ENCODE data around the gene PUM1. TPM values are rescaled to one million over a fixed set of nuclear protein-coding genes. Genes with fewer than 3 reads are reported as not detected.
"Not testable (repeated sequence)": the region's sequence is repeated elsewhere in the genome, so short reads cannot be mapped to it uniquely, and the experiment has no call there.

The PUM1 gene
- total RNA-seq, 1 donor from 2014 or later: 121 TPM

DNA sequence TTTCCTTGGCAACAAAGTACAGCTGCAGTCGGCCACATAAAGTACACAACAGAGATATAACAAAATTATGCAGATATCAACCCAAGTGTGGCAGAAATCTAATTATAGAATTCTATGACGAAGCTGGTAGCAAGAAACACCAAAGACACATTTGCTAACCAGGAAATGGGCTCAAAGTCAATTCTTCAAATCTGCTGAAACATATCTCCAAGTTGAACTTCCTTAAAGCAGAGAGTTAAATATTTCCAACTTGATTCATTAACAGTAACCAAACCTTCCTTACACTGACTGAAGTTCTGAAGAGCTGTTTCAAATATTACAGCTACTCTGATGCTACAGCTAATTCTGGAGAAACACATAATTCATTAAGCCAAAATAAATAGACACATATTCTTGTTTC is 89.4 kb downstream of the PUM1 start:
- intact Hi-C loops (cut with micrococcal nuclease): loop anchor here (2.0 kb wide), 1 partner anchor 35 kb away; no protein-coding TSS in a partner anchor
- H3K9me3 Mint-ChIP-seq: no peaks in the 10 kb centered on the region
- no peak overlapping the region for H3K4me3 Mint-ChIP-seq (ENCODE audit: low read depth)
- peaks cover 75% of the 10 kb centered on the region for H3K36me3 Mint-ChIP-seq (ENCODE audit: low read depth)
- peak overlapping the region; percentile 64 for H3K27ac Mint-ChIP-seq
- DNase-seq (ENCODE audit: low spot score): no peak
- H3K27me3 Mint-ChIP-seq (ENCODE audit: low read depth): no peaks in the 10 kb centered on the region
- H3K4me1 Mint-ChIP-seq (ENCODE audit: low read depth): peaks cover 50% of the 10 kb centered on the region

DNA sequence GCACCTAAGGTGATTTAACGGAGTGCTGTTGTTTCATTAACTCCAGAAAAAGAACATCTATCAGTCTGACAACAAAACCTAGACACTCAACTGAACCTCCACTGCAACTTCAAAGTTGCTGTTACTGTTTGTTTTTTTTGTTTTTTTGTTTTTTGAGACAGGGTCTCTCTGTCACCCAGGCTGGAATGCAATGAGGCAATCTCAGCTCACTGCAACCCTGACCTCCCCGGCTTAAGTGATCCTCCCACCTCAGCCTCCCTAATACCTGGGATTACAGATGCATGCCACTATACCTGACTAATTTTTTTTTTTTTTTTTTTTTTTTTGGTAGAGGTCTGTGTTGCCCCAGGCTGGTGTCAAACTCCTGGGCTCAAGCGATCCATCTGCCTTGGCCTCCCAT is 90.3 kb downstream of the PUM1 start:
- Mint-ChIP-seq H3K27ac (no peak overlapping the region), H3K27me3 (ENCODE audit: low read depth) (no peaks in the 10 kb centered on the region), H3K4me1 (ENCODE audit: low read depth) (peaks cover 56% of the 10 kb centered on the region), H3K4me3 (ENCODE audit: low read depth) (no peak overlapping the region), H3K9me3 (no peaks in the 10 kb centered on the region), H3K36me3 (ENCODE audit: low read depth) (peaks cover 72% of the 10 kb centered on the region)
- intact Hi-C loops (cut with micrococcal nuclease): no loop called here
- DNase-seq (ENCODE audit: low spot score): no peak

DNA sequence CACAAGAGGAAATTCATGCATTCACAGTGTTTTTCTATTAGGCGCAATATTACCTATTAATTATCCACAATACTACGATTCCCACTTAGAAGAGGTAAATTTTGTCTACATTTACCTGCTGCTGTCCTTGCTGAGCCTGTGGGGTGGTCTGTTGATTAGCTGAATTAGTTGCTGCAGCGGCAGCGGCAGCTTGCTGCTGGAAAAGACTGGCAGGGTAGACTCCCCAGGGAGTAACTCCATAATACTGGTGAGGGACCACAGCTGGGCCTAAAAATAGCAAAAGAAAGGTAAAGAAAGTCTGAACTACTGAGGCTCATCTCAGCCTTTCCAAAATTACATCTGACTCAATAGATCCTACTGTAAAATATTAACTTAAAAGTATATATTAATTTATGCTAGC is 91.0 kb downstream of the PUM1 start:
- H3K9me3 Mint-ChIP-seq: no peaks in the 10 kb centered on the region
- intact Hi-C loops (cut with micrococcal nuclease): no loop called here
- H3K4me3 Mint-ChIP-seq (ENCODE audit: low read depth): no peak overlapping the region
- peaks cover 71% of the 10 kb centered on the region for H3K36me3 Mint-ChIP-seq (ENCODE audit: low read depth)
- no peak for DNase-seq (ENCODE audit: low spot score)
- H3K27ac Mint-ChIP-seq: no peak overlapping the region
- H3K27me3 Mint-ChIP-seq (ENCODE audit: low read depth): no peaks in the 10 kb centered on the region
- H3K4me1 Mint-ChIP-seq (ENCODE audit: low read depth): peaks cover 58% of the 10 kb centered on the region

DNA sequence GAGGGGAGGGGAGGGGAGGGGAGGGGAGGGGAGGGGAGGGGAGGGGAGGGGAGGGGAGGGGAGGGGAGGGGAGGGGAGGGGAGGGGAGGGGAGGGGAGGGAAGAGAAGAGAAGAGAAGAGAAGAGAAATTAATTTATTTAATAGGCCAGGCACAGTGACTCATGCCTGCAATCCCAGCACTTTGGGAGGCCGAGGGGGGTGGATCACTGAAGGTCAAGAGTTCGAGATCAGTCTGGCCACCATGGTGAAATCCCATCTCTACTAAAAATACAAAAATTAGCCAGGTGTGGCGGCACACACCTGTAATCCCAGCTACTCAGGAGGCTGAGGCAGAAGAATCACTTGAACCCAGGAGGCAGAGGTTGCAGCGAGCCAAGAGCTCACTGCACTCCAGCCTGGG is 93.2 kb downstream of the PUM1 start:
- H3K4me3 Mint-ChIP-seq (ENCODE audit: low read depth); intact Hi-C loops (cut with micrococcal nuclease); H3K27ac Mint-ChIP-seq; H3K27me3 Mint-ChIP-seq (ENCODE audit: low read depth); H3K9me3 Mint-ChIP-seq; DNase-seq (ENCODE audit: low spot score): not testable (repeated sequence)
- peaks cover 49% of the 10 kb centered on the region for H3K4me1 Mint-ChIP-seq (ENCODE audit: low read depth)
- H3K36me3 Mint-ChIP-seq (ENCODE audit: low read depth): peaks cover 69% of the 10 kb centered on the region

DNA sequence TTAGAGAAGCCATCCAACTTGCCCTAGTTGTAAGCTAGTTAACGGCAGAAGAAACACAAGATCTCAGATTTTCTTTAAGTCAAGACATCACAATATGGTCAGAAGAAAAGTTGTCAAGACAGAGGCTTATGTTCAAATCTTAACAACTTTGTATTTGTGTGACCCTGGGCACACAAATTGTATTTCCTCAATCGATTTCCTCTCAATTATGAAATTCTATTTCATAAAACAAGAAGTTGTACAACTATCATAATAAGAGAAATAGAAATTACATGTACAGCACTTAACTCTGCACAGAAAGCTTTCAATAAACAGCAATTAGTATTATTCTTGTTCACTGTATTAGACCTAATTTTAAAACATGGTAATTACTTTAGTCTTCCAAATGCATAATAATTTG is 94.0 kb downstream of the PUM1 start:
- DNase-seq (ENCODE audit: low spot score): no peak
- peaks cover 69% of the 10 kb centered on the region for H3K36me3 Mint-ChIP-seq (ENCODE audit: low read depth)
- H3K4me3 Mint-ChIP-seq (ENCODE audit: low read depth): no peak overlapping the region
- intact Hi-C loops (cut with micrococcal nuclease): no loop called here
- peaks cover 43% of the 10 kb centered on the region for H3K4me1 Mint-ChIP-seq (ENCODE audit: low read depth)
- H3K27ac Mint-ChIP-seq: no peak overlapping the region
- no peaks in the 10 kb centered on the region for H3K9me3 Mint-ChIP-seq
- no peaks in the 10 kb centered on the region for H3K27me3 Mint-ChIP-seq (ENCODE audit: low read depth)

DNA sequence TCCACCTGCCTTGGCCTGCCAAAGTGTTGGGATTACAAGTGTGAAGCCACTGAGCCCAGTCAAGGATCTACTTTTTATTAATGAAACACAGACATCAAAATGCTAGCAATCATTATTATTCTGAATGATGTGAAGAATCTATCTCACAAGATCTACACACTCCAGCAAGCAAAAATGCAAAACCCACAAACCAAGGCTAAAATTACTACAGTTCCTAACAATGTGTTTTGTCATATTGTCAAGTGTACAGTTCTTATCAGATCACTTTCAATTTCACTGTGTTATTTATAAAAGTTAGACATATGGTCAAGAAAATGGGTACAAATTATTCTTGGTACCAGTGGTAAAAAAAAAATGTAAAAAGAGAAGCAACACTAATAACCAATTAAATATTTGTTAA is 95.6 kb downstream of the PUM1 start:
- H3K4me3 Mint-ChIP-seq (ENCODE audit: low read depth): no peak overlapping the region
- peaks cover 76% of the 10 kb centered on the region for H3K36me3 Mint-ChIP-seq (ENCODE audit: low read depth)
- H3K4me1 Mint-ChIP-seq (ENCODE audit: low read depth): peaks cover 41% of the 10 kb centered on the region
- intact Hi-C loops (cut with micrococcal nuclease): no loop called here
- DNase-seq (ENCODE audit: low spot score): no peak
- no peaks in the 10 kb centered on the region for H3K9me3 Mint-ChIP-seq
- H3K27ac Mint-ChIP-seq: no peak overlapping the region
- no peaks in the 10 kb centered on the region for H3K27me3 Mint-ChIP-seq (ENCODE audit: low read depth)

DNA sequence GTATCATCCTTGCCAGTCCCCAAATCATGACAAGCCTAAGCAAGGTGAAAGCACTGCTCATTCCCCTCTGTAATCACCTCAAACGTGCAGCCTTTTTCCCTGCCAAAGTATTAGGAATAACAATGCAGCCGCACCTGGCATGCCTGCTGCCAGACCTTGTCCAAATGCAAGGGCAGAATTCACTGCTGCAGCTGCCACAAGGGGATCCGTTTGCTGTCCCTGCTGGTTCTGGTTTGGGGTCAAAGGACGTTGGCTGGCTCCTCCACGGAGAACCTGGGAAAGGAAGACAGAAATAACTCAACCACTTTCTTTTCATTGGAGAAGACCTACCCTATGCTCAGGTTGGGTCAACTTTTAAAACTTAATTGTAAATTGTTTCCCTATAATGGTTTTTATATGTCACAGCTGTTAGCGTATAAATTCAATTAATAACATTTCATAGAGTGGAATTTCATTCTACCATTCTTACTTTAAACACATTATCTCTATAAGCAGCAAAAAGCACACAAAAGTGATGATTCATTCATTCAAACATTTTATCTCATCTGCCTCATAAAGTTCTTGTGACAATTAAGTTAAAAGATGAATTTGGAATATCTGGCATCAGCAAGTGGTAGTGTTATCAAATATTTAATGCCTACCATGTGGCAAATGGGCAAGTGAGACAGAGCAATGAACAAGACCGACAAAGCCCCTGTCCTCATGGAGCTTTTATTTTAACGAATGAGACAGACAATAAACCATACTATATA is 97.1 kb downstream of the PUM1 start:
- H3K4me1 Mint-ChIP-seq (ENCODE audit: low read depth): peaks cover 45% of the 10 kb centered on the region
- no peaks in the 10 kb centered on the region for H3K27me3 Mint-ChIP-seq (ENCODE audit: low read depth)
- H3K27ac Mint-ChIP-seq: peak overlapping the region; percentile 38
- H3K4me3 Mint-ChIP-seq (ENCODE audit: low read depth): no peak overlapping the region
- intact Hi-C loops (cut with micrococcal nuclease): no loop called here
- no peak for DNase-seq (ENCODE audit: low spot score)
- peaks cover 80% of the 10 kb centered on the region for H3K36me3 Mint-ChIP-seq (ENCODE audit: low read depth)
- H3K9me3 Mint-ChIP-seq: no peaks in the 10 kb centered on the region

DNA sequence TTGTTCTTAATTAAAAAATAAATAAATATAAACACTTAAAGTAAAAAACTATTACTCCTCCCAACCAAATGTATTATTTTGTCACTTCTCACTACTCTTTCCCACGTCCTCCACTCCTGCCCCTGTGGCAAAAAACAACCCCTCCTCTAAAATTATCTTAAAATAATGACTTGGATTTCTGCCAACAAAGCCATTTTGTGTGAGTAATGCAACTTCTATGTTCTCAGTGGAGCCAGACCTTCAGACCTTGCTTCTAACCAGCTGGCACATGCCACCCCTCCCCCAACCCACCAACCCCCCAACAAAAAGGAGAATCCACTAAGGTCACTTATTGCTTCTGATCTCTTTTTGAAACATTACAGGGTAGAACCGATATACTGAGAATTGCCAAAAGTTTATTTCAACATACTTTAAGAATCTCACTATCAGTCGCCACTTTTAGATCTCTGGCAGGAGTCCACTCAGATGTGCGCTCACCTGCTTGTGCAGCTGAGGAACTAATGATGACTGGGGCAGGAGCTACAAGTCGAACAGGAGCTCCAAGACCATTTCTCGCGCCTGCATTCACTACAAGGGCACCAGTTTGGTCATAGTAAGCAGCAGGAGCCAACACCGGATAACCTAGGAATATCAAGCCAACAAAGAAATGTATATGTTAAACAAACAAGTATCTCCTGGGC is 98.7 kb downstream of the PUM1 start:
- Mint-ChIP-seq H3K27ac (peak overlapping the region; percentile 48), H3K4me1 (ENCODE audit: low read depth) (peaks cover 48% of the 10 kb centered on the region), H3K36me3 (ENCODE audit: low read depth) (peaks cover 85% of the 10 kb centered on the region), H3K9me3 (no peaks in the 10 kb centered on the region), H3K4me3 (ENCODE audit: low read depth) (no peak overlapping the region), H3K27me3 (ENCODE audit: low read depth) (no peaks in the 10 kb centered on the region)
- intact Hi-C loops (cut with micrococcal nuclease): no loop called here
- no peak for DNase-seq (ENCODE audit: low spot score)

DNA sequence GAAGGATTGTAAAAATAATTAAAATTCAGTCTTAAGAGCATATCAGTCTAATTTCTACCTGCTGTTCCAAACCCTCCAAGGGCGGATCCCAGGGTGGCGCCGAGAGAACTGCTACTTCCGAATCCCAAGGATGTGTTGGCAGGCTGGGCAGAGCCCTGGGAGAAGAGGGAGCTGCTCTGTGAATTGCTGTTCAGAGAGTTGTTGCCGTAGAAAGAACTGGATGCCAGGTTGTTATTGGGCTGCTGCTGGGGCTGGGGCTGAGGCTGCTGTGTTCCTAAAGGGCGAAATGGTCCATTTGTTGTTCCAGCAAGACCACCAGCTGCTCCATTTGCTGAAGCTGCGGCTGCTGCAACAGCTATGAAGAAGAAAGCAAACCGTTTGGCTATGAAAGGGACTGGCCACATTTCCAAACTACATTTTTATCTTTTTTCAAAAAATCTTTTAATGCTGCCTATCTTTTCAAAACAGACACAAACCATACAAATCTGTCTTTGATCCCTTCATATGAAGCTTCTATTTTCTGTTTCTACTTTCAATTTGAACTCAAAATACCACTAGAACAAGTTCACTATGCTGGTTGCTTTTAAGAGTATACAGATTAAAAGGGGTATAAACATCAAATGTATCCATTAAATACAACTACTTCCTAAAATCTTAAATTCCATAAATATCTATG is 99.5 kb downstream of the PUM1 start:
- Mint-ChIP-seq H3K27ac (no peak overlapping the region), H3K4me1 (ENCODE audit: low read depth) (peaks cover 43% of the 10 kb centered on the region), H3K36me3 (ENCODE audit: low read depth) (peaks cover 83% of the 10 kb centered on the region), H3K9me3 (no peaks in the 10 kb centered on the region), H3K4me3 (ENCODE audit: low read depth) (no peak overlapping the region), H3K27me3 (ENCODE audit: low read depth) (no peaks in the 10 kb centered on the region)
- no peak for DNase-seq (ENCODE audit: low spot score)
- intact Hi-C loops (cut with micrococcal nuclease): no loop called here

DNA sequence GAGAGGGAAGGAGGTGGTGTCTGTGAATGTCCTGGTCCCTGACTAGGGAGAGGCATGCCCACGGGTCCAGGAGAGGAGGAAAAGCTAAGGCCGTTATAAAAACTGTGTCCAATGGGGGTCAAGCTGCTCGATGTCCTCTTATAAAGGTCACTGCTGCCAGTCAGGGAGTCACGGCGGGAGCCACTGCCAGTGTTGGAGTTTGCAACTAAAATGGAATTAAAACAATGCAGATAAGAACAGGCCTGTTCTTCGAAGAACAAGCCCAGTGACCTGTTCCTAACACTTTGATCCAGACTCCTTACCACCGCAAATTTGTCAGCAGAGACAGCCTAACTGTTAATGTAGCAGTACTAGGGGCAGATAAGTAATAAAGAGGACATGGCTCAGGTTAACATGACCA is 100.8 kb downstream of the PUM1 start:
- Mint-ChIP-seq H3K4me3 (ENCODE audit: low read depth) (no peak overlapping the region), H3K4me1 (ENCODE audit: low read depth) (peaks cover 29% of the 10 kb centered on the region), H3K9me3 (no peaks in the 10 kb centered on the region), H3K27me3 (ENCODE audit: low read depth) (no peaks in the 10 kb centered on the region), H3K27ac (peak overlapping the region; percentile 21), H3K36me3 (ENCODE audit: low read depth) (peaks cover 87% of the 10 kb centered on the region)
- no peak for DNase-seq (ENCODE audit: low spot score)
- intact Hi-C loops (cut with micrococcal nuclease): no loop called here

DNA sequence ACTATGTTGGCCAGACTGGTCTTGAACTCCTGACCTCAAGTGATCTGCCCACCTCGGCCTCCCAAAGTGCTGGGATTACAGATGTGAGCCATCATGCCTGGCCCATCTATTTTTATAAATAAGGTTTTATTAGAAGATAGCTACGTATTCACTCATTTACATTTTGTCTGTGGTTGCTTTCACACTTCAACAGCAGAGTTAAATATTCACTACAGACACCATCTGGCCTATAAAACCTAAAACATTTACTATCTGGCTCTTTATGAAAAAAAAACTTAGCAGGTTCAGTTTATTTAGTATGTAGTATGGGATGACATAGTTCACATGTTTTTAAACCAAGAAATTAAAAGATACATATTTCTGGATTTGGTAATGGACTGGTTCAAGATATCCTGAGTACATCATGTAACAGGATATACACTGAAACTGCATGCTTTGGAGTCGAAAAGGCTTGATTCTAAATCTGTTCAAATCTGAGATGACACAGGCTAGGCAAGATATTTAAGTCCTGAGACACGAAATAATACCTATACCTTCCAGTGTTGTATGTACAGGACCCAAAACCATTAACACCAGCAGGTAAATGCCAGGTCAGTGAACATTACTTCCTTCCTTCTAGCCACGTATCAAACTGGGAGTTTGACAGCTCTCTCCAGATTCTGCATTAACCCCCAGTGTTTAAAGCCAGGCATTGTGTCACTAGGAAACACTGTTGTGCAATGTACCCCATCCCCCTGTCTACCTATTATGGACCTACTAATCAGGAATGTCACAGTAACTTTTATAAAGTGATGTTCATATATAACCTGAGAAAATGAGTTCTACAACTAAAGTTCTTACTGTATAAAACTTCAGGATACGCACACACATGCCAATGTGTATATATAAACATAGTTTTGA is 102.7 kb downstream of the PUM1 start:
- no peaks in the 10 kb centered on the region for H3K27me3 Mint-ChIP-seq (ENCODE audit: low read depth)
- H3K36me3 Mint-ChIP-seq (ENCODE audit: low read depth): peaks cover 87% of the 10 kb centered on the region
- peaks cover 29% of the 10 kb centered on the region for H3K4me1 Mint-ChIP-seq (ENCODE audit: low read depth)
- no peak for DNase-seq (ENCODE audit: low spot score)
- H3K9me3 Mint-ChIP-seq: no peaks in the 10 kb centered on the region
- intact Hi-C loops (cut with micrococcal nuclease): no loop called here
- H3K4me3 Mint-ChIP-seq (ENCODE audit: low read depth): no peak overlapping the region
- H3K27ac Mint-ChIP-seq: peak overlapping the region; percentile 20

DNA sequence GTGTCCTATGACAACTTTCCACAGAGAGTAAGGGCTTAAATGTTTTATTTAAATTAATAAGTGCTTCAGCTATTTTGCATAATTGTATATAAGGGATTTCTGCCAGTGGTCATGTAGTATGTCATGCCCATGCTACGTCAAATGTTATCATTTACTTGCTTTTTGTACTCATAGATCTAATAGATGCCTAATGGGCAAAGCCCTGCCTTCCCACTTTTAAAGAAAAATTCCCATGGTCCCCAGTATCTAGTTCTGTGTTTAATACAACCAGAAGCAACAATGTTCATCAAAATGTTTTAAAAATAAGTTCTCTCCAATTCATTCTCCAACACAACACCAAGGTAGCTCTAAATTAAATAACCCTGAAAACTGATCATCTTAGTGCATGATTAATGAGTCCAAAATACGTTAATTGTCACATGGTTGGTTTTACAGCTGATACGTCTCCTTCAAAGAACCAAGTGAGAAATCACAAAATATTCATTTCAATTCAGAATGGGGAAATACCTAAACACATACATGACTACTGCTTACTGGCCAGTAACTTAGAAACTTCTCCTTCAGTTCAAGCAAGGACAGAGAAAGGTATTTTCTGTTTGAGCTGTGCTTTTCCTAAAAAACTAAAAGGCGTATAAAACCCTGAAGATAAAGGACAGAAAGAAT is 107.8 kb downstream of the PUM1 start:
- no peak overlapping the region for H3K4me3 Mint-ChIP-seq (ENCODE audit: low read depth)
- H3K9me3 Mint-ChIP-seq: no peaks in the 10 kb centered on the region
- H3K27ac Mint-ChIP-seq: no peak overlapping the region

More for the DNA sequence above, 107.8 kb downstream of the PUM1 start:
- Mint-ChIP-seq H3K36me3 (ENCODE audit: low read depth) (peaks cover 79% of the 10 kb centered on the region), H3K4me1 (ENCODE audit: low read depth) (peaks cover 18% of the 10 kb centered on the region), H3K27me3 (ENCODE audit: low read depth) (no peaks in the 10 kb centered on the region)
- no peak for DNase-seq (ENCODE audit: low spot score)
- intact Hi-C loops (cut with micrococcal nuclease): no loop called here

Measured in activated T-helper 2 cell treated with anti-CD3 and anti-CD28 coated beads, Interferon-gamma antibody, Interleukin-2, Interleukin-4, amounts not matched to agents 10 μg/mL and 5 μg/mL and 100 μg/mL, durations not matched to agents 14 hours and 24 hours and 36 hours (primary cell).